SU-DHL-6 (cell line): ENCODE results near the gene NUP188.

ENCODE experiments used
- H2AFZ ChIP-seq: fragments of 200-600 bp; sonication (generic); 2 replicates; pipeline ENCODE4 v1.6.1; 2014; ENCODE audit warnings: low read depth, mild to moderate bottlenecking, moderate library complexity, mixed read lengths, antibody characterized with exemption, low read length; ENCODE audit not compliant: severe bottlenecking
- H3F3A ChIP-seq: fragments of 200-600 bp; shearing (Covaris generic); 2 replicates; pipeline ENCODE4 v1.6.0; 2016; ENCODE audit warnings: antibody characterized with exemption, mild to moderate bottlenecking; ENCODE audit not compliant: insufficient read depth
- H3K27ac ChIP-seq: fragments of 200-600 bp; sonication (generic); 2 replicates; pipeline ENCODE4 v1.5.1; 2016; ENCODE audit warnings: low read depth, mild to moderate bottlenecking, low read length, moderate library complexity, mixed read lengths
- H3K27me3 ChIP-seq: fragments of 200-600 bp; sonication (generic), shearing (Covaris generic); 2 replicates; pipeline ENCODE4 v1.6.0; 2014; ENCODE audit warnings: mild to moderate bottlenecking, low read length
- H3K36me3 ChIP-seq: fragments of 200-600 bp; sonication (generic); 2 replicates; pipeline ENCODE4 v1.6.1; 2014; ENCODE audit warnings: mild to moderate bottlenecking, low read length, mixed read lengths
- H3K4me2 ChIP-seq: fragments of 300-600, 200-600 bp; shearing (Covaris generic), sonication (generic); 2 replicates; pipeline ENCODE4 v1.6.0; 2014; ENCODE audit warnings: low read length, low read depth, mild to moderate bottlenecking; ENCODE audit not compliant: poor library complexity, severe bottlenecking
- H3K4me3 ChIP-seq: fragments of 200-600 bp; sonication (generic); 2 replicates; pipeline ENCODE4 v1.5.1; 2014; ENCODE audit warnings: antibody characterized with exemption, low read length, mild to moderate bottlenecking, mixed read lengths; ENCODE audit not compliant: insufficient read depth, poor library complexity, severe bottlenecking
- H3K79me2 ChIP-seq: fragments of 200-600 bp; sonication (generic); 2 replicates; pipeline ENCODE4 v1.6.1; 2014; ENCODE audit warnings: mild to moderate bottlenecking, low read length, moderate library complexity; ENCODE audit not compliant: insufficient read depth
- H3K9ac ChIP-seq: fragments of 200-600 bp; sonication (generic); 2 replicates; pipeline ENCODE4 v1.7.0; 2014; ENCODE audit warnings: mild to moderate bottlenecking, low read length
- H3K9me2 ChIP-seq: fragments of 200-600 bp; sonication (generic); replicated peaks from 2 replicates; pipeline ENCODE4 v1.6.1; 2014; ENCODE audit warnings: low read length; ENCODE audit not compliant: insufficient read depth
- H3K9me3 ChIP-seq: fragments of 200-600 bp; sonication (generic); 2 replicates; pipeline ENCODE4 v1.6.1; 2014; ENCODE audit warnings: low read length, mixed read lengths; ENCODE audit not compliant: insufficient read depth
- H4K20me1 ChIP-seq: fragments of 200-600 bp; sonication (generic); 2 replicates; pipeline ENCODE4 v1.6.1; 2014; ENCODE audit warnings: low read depth, mild to moderate bottlenecking, antibody characterized with exemption, low read length, moderate library complexity, mixed read lengths
- CTCF ChIP-seq: fragments of 200-600 bp; sonication (generic); IDR thresholded peaks from one replicate; pipeline ENCODE4 v1.5.1; 2017; ENCODE audit warnings: antibody characterized with exemption, mild to moderate bottlenecking, low read length, moderate library complexity; ENCODE audit not compliant: insufficient read depth, poor library complexity, severe bottlenecking
- EZH2phosphoT487 ChIP-seq: fragments of 200-600 bp; sonication (generic), shearing (Covaris generic); conservative IDR thresholded peaks from 2 replicates; pipeline ENCODE4 v1.6.1; 2018; ENCODE audit warnings: mild to moderate bottlenecking, antibody characterized with exemption, low read length, moderate library complexity, mixed read lengths

Gene NUP188

DNA sequence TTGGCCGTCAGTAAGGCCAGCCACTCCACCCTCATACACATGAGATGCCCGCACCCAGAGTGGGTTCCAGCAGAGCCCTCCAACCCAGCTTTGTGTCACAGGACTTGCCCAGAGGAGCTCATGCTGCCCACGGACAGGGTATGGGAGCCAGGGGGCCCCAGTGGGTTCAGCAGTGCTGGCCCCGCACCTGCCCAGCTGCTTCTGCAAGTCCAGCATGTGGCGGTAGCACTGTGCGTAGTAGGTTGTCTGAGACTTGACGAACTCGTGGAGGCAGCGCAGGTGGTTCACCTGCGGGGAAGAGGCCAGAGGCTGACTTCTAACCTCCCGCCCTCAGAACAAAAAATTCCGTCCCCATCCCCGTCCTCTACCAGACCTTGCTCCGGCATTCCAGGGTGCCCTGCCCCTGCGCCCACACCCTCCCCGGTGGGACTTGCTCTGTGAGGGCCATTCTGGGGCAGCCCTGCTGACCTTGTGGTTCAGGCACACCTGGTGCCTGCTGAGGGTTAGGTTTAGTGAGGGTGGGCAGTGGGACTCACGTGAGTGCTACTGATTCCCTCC is 62.2 kb downstream of the NUP188 start:
- no peak for TF ChIP-seq CTCF
- no peak for TF ChIP-seq EZH2phosphoT487
- H3K27me3 ChIP-seq, result no peaks in the 10 kb centered on the region
- no peaks in the 10 kb centered on the region for H3K9me3 ChIP-seq
- no peaks in the 10 kb centered on the region for H3K36me3 ChIP-seq
- no peak overlapping the region for H2AFZ ChIP-seq
- H3K9me2 ChIP-seq, result no peaks in the 10 kb centered on the region
- no peak overlapping the region for H3K4me3 ChIP-seq
- H3K79me2 ChIP-seq, result no peaks in the 10 kb centered on the region
- no peak overlapping the region for H3K9ac ChIP-seq
- no peak overlapping the region for H3K27ac ChIP-seq
- H4K20me1 ChIP-seq, result no peaks in the 10 kb centered on the region
- peaks cover 16% of the 10 kb centered on the region for H3F3A ChIP-seq
- H3K4me2 ChIP-seq, result no peak overlapping the region

DNA sequence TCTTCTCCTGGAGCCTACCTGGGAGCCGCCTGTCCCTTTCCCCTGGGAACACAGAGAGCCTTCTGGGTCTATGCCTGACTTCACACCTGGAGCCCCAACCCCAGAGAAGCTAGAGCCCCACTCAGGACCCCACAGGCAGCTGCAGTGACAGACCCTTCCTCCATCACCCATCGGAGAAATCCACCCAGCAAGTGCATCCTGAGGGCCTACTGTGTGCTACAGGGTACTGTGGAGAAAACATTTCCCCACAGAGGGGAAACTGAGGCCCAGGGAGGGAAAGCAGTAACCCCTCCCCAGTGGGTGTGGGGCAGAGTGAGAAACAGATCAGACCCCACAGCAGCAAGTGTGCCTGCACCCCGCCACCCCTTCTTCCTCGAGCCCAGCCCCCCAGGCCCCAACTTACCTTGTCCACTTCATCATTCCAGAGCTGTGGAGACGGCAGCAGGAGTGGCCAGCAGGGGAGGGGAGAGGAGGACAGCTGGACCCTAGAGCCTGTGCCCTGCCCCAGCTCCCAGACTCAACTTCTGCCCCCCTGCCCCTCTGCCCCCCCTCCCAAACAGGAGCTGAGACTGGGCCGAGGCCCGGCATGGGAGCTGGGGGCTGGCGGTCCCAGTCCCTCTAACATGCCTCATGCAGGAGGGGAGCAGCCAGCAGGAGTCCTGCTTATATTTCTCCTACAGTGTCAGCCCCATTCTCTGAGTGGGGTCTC is 62.9 kb downstream of the NUP188 start:
- Histone ChIP-seq H3K36me3 (no peaks in the 10 kb centered on the region), H2AFZ (no peak overlapping the region), H3K9ac (no peak overlapping the region), H3K79me2 (no peaks in the 10 kb centered on the region), H3F3A (peaks cover 13% of the 10 kb centered on the region), H3K27ac (no peak overlapping the region), H3K4me3 (no peak overlapping the region), H3K9me2 (no peaks in the 10 kb centered on the region), H3K27me3 (no peaks in the 10 kb centered on the region), H4K20me1 (no peaks in the 10 kb centered on the region), H3K4me2 (no peak overlapping the region), H3K9me3 (no peaks in the 10 kb centered on the region)
- TF ChIP-seq EZH2phosphoT487, result no peak
- TF ChIP-seq CTCF, result no peak

GRCh38 chr9:129011170-129011569 is 63.7 kb downstream of the NUP188 start:
- Histone ChIP-seq H2AFZ (no peak overlapping the region), H3K9me3 (no peaks in the 10 kb centered on the region), H3K27ac (no peak overlapping the region), H3K4me3 (no peak overlapping the region), H3K36me3 (no peaks in the 10 kb centered on the region), H3K9me2 (no peaks in the 10 kb centered on the region), H3K79me2 (no peaks in the 10 kb centered on the region), H3K27me3 (no peaks in the 10 kb centered on the region), H3F3A (peaks cover 7% of the 10 kb centered on the region), H3K4me2 (no peak overlapping the region), H4K20me1 (no peaks in the 10 kb centered on the region), H3K9ac (no peak overlapping the region)
- TF ChIP-seq EZH2phosphoT487 (no peak), CTCF (no peak)
